Trophoblast cell (in vitro differentiated cells and primary cell): ENCODE results near the gene VPS33A.
"Not testable (repeated sequence)": the region's sequence is repeated elsewhere in the genome, so short reads cannot be mapped to it uniquely, and the experiment has no call there.

Source experiments
- DNase-seq, 2 donors: peaks; one replicate each; pipeline ENCODE4 v3.0.0-alpha.2; 2016
- H2AFZ ChIP-seq: 2 replicates; pipeline ENCODE4 v1.6.1; 2013; ENCODE audit warnings: low read length, moderate library complexity, mild to moderate bottlenecking; ENCODE audit not compliant: insufficient read depth, poor library complexity
- H2AK5ac ChIP-seq: 2 replicates; pipeline ENCODE4 v1.6.1; 2013; ENCODE audit warnings: mild to moderate bottlenecking, low read length
- H2BK120ac ChIP-seq: 2 replicates; pipeline ENCODE4 v1.6.1; 2013; ENCODE audit warnings: low read length, mild to moderate bottlenecking, moderate library complexity; ENCODE audit not compliant: insufficient read depth, poor library complexity
- H2BK12ac ChIP-seq: 2 replicates; pipeline ENCODE4 v1.6.1; 2013; ENCODE audit warnings: mild to moderate bottlenecking, low read length, moderate library complexity
- H2BK5ac ChIP-seq: 2 replicates; pipeline ENCODE4 v1.6.1; 2013; ENCODE audit warnings: low read length, low read depth, moderate library complexity, mild to moderate bottlenecking; ENCODE audit not compliant: poor library complexity
- H3K14ac ChIP-seq: 2 replicates; pipeline ENCODE4 v1.6.1; 2013; ENCODE audit warnings: mild to moderate bottlenecking, low read length
- H3K18ac ChIP-seq: 2 replicates; pipeline ENCODE4 v1.6.1; 2013; ENCODE audit warnings: mild to moderate bottlenecking, low read length
- H3K23ac ChIP-seq: 2 replicates; pipeline ENCODE4 v1.6.1; 2013; ENCODE audit warnings: low read length
- H3K27ac ChIP-seq: 2 replicates; pipeline ENCODE4 v1.5.1; 2013; ENCODE audit warnings: low read depth, mild to moderate bottlenecking, inconsistent platforms, low read length, moderate library complexity
- H3K27me3 ChIP-seq: 2 replicates; pipeline ENCODE4 v1.6.1; 2013; ENCODE audit warnings: inconsistent platforms, mild to moderate bottlenecking, low read length, moderate library complexity; ENCODE audit not compliant: insufficient read depth
- H3K36me3 ChIP-seq, 2 experiments: 1 replicate in 1 of 2; 2 replicates in 1 of 2; pipeline ENCODE4 v1.6.1; 2013; ENCODE audit warnings: low read length in 2 of 2, mild to moderate bottlenecking in 2 of 2, moderate library complexity in 1 of 2; ENCODE audit not compliant: insufficient read depth in 2 of 2, control insufficient read depth in 1 of 2
- H3K4ac ChIP-seq: 2 replicates; pipeline ENCODE4 v1.6.1; 2013; ENCODE audit warnings: low read depth, mild to moderate bottlenecking, low read length, moderate library complexity
- H3K4me1 ChIP-seq, 2 experiments: 1 replicate in 1 of 2; 2 replicates in 1 of 2; pipeline ENCODE4 v1.6.1; 2013; ENCODE audit warnings: low read length in 2 of 2, mild to moderate bottlenecking in 2 of 2, moderate library complexity in 1 of 2; ENCODE audit not compliant: insufficient read depth in 2 of 2, control insufficient read depth in 1 of 2
- H3K4me2 ChIP-seq: 2 replicates; pipeline ENCODE4 v1.6.1; 2013; ENCODE audit warnings: inconsistent platforms, mild to moderate bottlenecking, low read length, moderate library complexity
- H3K4me3 ChIP-seq: 2 replicates; pipeline ENCODE4 v1.5.1; 2013; ENCODE audit warnings: mild to moderate bottlenecking, low read depth, low read length, inconsistent platforms
- H3K79me1 ChIP-seq: one replicate; pipeline ENCODE4 v1.6.1; 2013; ENCODE audit warnings: low read length
- H3K79me2 ChIP-seq: 2 replicates; pipeline ENCODE4 v1.6.1; 2013; ENCODE audit warnings: low read length, mild to moderate bottlenecking; ENCODE audit not compliant: control insufficient read depth, insufficient read depth, poor library complexity
- H3K9ac ChIP-seq: 2 replicates; pipeline ENCODE4 v1.6.1; 2013; ENCODE audit warnings: mild to moderate bottlenecking, low read length
- H3K9me3 ChIP-seq: 2 replicates; pipeline ENCODE4 v1.6.1; 2013; ENCODE audit warnings: low read depth, mild to moderate bottlenecking, control low read depth, inconsistent platforms, low read length; ENCODE audit not compliant: insufficient read depth
- H4K12ac ChIP-seq: 2 replicates; pipeline ENCODE4 v1.6.1; 2013; ENCODE audit warnings: low read depth, mild to moderate bottlenecking, low read length, moderate library complexity
- H4K8ac ChIP-seq: 2 replicates; pipeline ENCODE4 v1.6.1; 2013; ENCODE audit warnings: low read depth, mild to moderate bottlenecking, low read length, moderate library complexity
- H4K91ac ChIP-seq: one replicate; pipeline ENCODE4 v1.6.1; 2013; ENCODE audit warnings: low read depth, mild to moderate bottlenecking, low read length, moderate library complexity
- WGBS: extraction: QIAGEN DNeasy Blood & Tissue Kit; methylation state at CpG from one replicate; pipeline ENCODE4 v1.1.7; 2013; ENCODE audit warnings: missing lambda C conversion rate; ENCODE audit not compliant: insufficient read length, insufficient coverage; ENCODE audit errors: extremely low coverage; 5-methylcytosine and 5-hydroxymethylcytosine counted together

The VPS33A gene

GRCh38 chr12:122260735-122261134, 5.6 kb downstream of the VPS33A start:
- H3K79me1 ChIP-seq, H3K9ac ChIP-seq, H3K4me3 ChIP-seq, H2BK12ac ChIP-seq, H4K8ac ChIP-seq, H3K4me1 ChIP-seq, H2AFZ ChIP-seq, H3K4ac ChIP-seq, H3K14ac ChIP-seq, H3K27ac ChIP-seq, H3K23ac ChIP-seq, H3K9me3 ChIP-seq, H2AK5ac ChIP-seq, H4K91ac ChIP-seq, H4K12ac ChIP-seq, H3K27me3 ChIP-seq, H3K79me2 ChIP-seq, H3K18ac ChIP-seq, H2BK5ac ChIP-seq, DNase-seq, H2BK120ac ChIP-seq, H3K4me2 ChIP-seq: not testable (repeated sequence)
- WGBS = no CpG with 5 or more reads among the region's 14 CpGs
- H3K36me3 ChIP-seq = peaks cover 22 to 26% of the 10 kb centered on the region in 2 experiments

- H2BK120ac ChIP-seq, DNase-seq: not testable (repeated sequence)
- WGBS = no CpG with 5 or more reads among the region's 4 CpGs
Observed at GRCh38 chr12:122258939-122259338, 7.4 kb downstream of the VPS33A start.

DNA sequence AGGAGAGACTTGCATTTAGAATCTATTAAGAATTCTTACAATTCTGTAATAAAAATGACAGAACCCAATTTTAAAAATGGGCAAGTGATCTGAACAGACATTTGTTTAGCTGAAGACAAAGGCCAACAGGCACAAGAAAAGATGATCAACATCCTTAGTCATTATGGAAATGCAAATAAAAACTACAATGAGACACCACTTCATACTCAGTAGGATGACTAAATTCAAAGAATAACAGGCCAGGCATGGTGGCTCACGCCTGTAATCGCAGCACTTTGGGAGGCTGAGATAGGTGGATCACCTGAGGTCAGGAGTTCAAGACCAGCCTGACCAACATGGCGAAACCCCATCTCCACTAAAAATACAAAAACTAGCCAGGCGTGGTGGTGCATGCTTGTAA, 7.8 kb downstream of the VPS33A start:
- not testable (repeated sequence) for H4K12ac ChIP-seq, H3K79me2 ChIP-seq, H3K79me1 ChIP-seq, H3K4me3 ChIP-seq, H3K27ac ChIP-seq, H4K91ac ChIP-seq, H3K4ac ChIP-seq, H2AK5ac ChIP-seq, H3K23ac ChIP-seq, H3K4me2 ChIP-seq, H3K9ac ChIP-seq, H3K9me3 ChIP-seq, H2AFZ ChIP-seq, H3K4me1 ChIP-seq, H2BK120ac ChIP-seq, H3K27me3 ChIP-seq, H3K18ac ChIP-seq, DNase-seq, H2BK12ac ChIP-seq, H3K14ac ChIP-seq, H4K8ac ChIP-seq, H2BK5ac ChIP-seq
- WGBS = no CpG with 5 or more reads among the region's 4 CpGs
- peaks cover 22 to 25% of the 10 kb centered on the region in 2 experiments for H3K36me3 ChIP-seq

More at GRCh38 chr12:122258939-122259338, 7.4 kb downstream of the VPS33A start:
- H2BK5ac ChIP-seq, H3K14ac ChIP-seq, H4K12ac ChIP-seq, H3K4me2 ChIP-seq, H3K79me2 ChIP-seq, H3K4me1 ChIP-seq, H3K4ac ChIP-seq, H4K8ac ChIP-seq, H2BK12ac ChIP-seq, H3K9ac ChIP-seq, H3K4me3 ChIP-seq, H2AK5ac ChIP-seq, H3K23ac ChIP-seq, H2AFZ ChIP-seq, H3K9me3 ChIP-seq, H3K18ac ChIP-seq, H4K91ac ChIP-seq, H3K27me3 ChIP-seq, H3K79me1 ChIP-seq, H3K27ac ChIP-seq: not testable (repeated sequence)
- H3K36me3 ChIP-seq = peaks cover 22 to 25% of the 10 kb centered on the region in 2 experiments

DNA sequence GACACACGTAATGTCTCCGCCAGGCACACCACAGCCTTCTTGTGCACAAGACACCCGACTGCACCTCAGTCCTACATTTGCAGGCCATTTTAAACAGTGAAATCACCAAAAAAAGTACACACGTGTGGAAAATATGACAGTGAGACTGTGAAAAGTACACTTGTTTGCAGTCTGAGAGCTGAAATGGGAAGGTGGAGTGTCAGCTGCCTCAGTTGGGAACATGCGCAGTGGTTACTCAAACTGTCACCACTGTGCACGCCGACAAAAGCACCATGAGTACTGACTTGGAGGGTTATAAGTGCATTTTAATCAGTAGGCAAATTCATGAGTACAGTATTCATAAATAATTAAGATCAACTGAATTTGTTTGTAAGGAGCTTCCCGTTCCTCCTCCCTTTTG, 15.8 kb downstream of the VPS33A start:
- Histone ChIP-seq H3K4me2 (no peak overlapping the region), H2BK120ac (no peak overlapping the region), H2BK12ac (no peak overlapping the region), H3K23ac (no peak overlapping the region), H3K18ac (no peak overlapping the region), H3K9ac (no peak overlapping the region), H3K4ac (no peak overlapping the region), H3K27me3 (no peaks in the 10 kb centered on the region), H3K27ac (no peak overlapping the region), H4K91ac (no peak overlapping the region), H2AK5ac (no peak overlapping the region), H2BK5ac (no peak overlapping the region), H3K4me1 (no peaks in the 10 kb centered on the region), H4K8ac (no peak overlapping the region), H3K36me3 (peaks cover 8 to 19% of the 10 kb centered on the region in 2 experiments), H3K79me2 (no peaks in the 10 kb centered on the region), H3K79me1 (no peaks in the 10 kb centered on the region), H4K12ac (no peak overlapping the region), H3K9me3 (no peaks in the 10 kb centered on the region), H3K4me3 (no peak overlapping the region), H2AFZ (no peak overlapping the region), H3K14ac (no peak overlapping the region)
- DNase-seq = no peak
- WGBS = no CpG with 5 or more reads among the region's 8 CpGs
